Peyer's patch (tissue), 4 donors: Measurements from ENCODE around the gene COPS2. TPM values are rescaled to one million over a fixed set of nuclear protein-coding genes. Genes with fewer than 3 reads are reported as not detected.
"Not testable (repeated sequence)": the region's sequence is repeated elsewhere in the genome, so short reads cannot be mapped to it uniquely, and the experiment has no call there.

Experiments
- DNase-seq, 3 donors: peaks; one replicate each; pipeline ENCODE4 v3.0.0-alpha.2; 2017 to 2019
- H3K27ac ChIP-seq, 4 donors: fragments of 200-600 bp; sonication (generic); one replicate each; pipeline ENCODE4 v1.5.1; 2016 to 2019
- H3K27me3 ChIP-seq, 2 donors: fragments of 200-600 bp; sonication (generic); one replicate each; pipeline ENCODE4 v1.5.1; 2019
- H3K36me3 ChIP-seq, 3 donors: fragments of 200-600 bp; sonication (generic); one replicate each; pipeline ENCODE4 v1.5.1; 2016 to 2019
- H3K4me1 ChIP-seq, 4 donors: fragments of 200-600 bp; sonication (generic); one replicate each; pipeline ENCODE4 v1.5.1; 2016 to 2019
- H3K4me3 ChIP-seq, 4 donors: fragments of 200-600 bp; sonication (generic); 1 replicate in 3 of 4; 2 replicates in 1 of 4; pipeline ENCODE4 v1.5.1; 2016 to 2019; ENCODE audit warnings: mild to moderate bottlenecking in 1 of 4
- H3K9me3 ChIP-seq, 4 donors: fragments of 200-600 bp; sonication (generic); one replicate each; pipeline ENCODE4 v1.5.1; 2016 to 2019; ENCODE audit warnings: mild to moderate bottlenecking in 1 of 4
- CTCF ChIP-seq, 6 experiments: fragments of 450-650 bp in 4 of 6; fragments of 200-600 bp in 2 of 6; sonication (generic) in 1 of 6; IDR thresholded peaks; one replicate each; pipeline ENCODE4 v1.5.1; 2017 to 2019; ENCODE audit warnings: antibody characterized with exemption in 6 of 6, mild to moderate bottlenecking in 3 of 6, moderate library complexity in 1 of 6
- POLR2A ChIP-seq, 2 donors: fragments of 450-650 bp; IDR thresholded peaks; one replicate each; pipeline ENCODE4 v1.5.1; 2017; ENCODE audit warnings: antibody characterized with exemption in 2 of 2, mild to moderate bottlenecking in 2 of 2, moderate library complexity in 2 of 2
- total RNA-seq, 4 donors: library from RNA; depleted of rRNA; stranded (reverse); fragments of >200 nt; gene quantifications; one replicate each; pipeline ENCODE4 v1.1.0, GENCODE V29; 2016

Gene COPS2
- total RNA-seq, 4 donors from 2014 or later = 31.5 to 50.6 (median 39.0) TPM

- TF ChIP-seq POLR2A (IDR thresholded peaks at IDR 0.05) (no peak), CTCF (IDR thresholded peaks at IDR 0.05) (no peak)
- no peak overlapping the region for H3K4me3 ChIP-seq
- no peaks in the 10 kb centered on the region for H3K36me3 ChIP-seq
- H3K4me1 ChIP-seq = no peaks in the 10 kb centered on the region
- no peaks in the 10 kb centered on the region for H3K27me3 ChIP-seq
- DNase-seq = no peak
- no peak overlapping the region for H3K27ac ChIP-seq
- no peaks in the 10 kb centered on the region for H3K9me3 ChIP-seq
Measured at GRCh38 chr15:49190586-49190985, 35.2 kb upstream of the COPS2 start.

GRCh38 chr15:49189631-49190030 is 34.2 kb upstream of the COPS2 start:
- no peak overlapping the region for H3K27ac ChIP-seq
- no peaks in the 10 kb centered on the region for H3K4me1 ChIP-seq
- TF ChIP-seq POLR2A (IDR thresholded peaks at IDR 0.05) (no peak), CTCF (IDR thresholded peaks at IDR 0.05) (no peak)
- no peaks in the 10 kb centered on the region for H3K27me3 ChIP-seq
- no peaks in the 10 kb centered on the region for H3K9me3 ChIP-seq
- no peak for DNase-seq
- no peaks in the 10 kb centered on the region for H3K36me3 ChIP-seq
- H3K4me3 ChIP-seq = no peak overlapping the region

- Histone ChIP-seq H3K9me3 (no peaks in the 10 kb centered on the region), H3K4me1 (no peaks in the 10 kb centered on the region), H3K27me3 (no peaks in the 10 kb centered on the region), H3K4me3 (no peak overlapping the region), H3K27ac (no peak overlapping the region), H3K36me3 (no peaks in the 10 kb centered on the region)
- DNase-seq = no peak
- TF ChIP-seq POLR2A (IDR thresholded peaks at IDR 0.05) (no peak), CTCF (IDR thresholded peaks at IDR 0.05) (no peak)
Measured at GRCh38 chr15:49188933-49189332, 33.5 kb upstream of the COPS2 start.

GRCh38 chr15:49187549-49188245 is 32.3 kb upstream of the COPS2 start:
- H3K36me3 ChIP-seq = no peaks in the 10 kb centered on the region
- no peak overlapping the region for H3K4me3 ChIP-seq
- DNase-seq = no peak
- no peaks in the 10 kb centered on the region for H3K4me1 ChIP-seq
- TF ChIP-seq POLR2A (IDR thresholded peaks at IDR 0.05) = no peak
- TF ChIP-seq CTCF (IDR thresholded peaks at IDR 0.05) = no peak
- H3K9me3 ChIP-seq = no peaks in the 10 kb centered on the region
- no peak overlapping the region for H3K27ac ChIP-seq
- no peaks in the 10 kb centered on the region for H3K27me3 ChIP-seq

DNA sequence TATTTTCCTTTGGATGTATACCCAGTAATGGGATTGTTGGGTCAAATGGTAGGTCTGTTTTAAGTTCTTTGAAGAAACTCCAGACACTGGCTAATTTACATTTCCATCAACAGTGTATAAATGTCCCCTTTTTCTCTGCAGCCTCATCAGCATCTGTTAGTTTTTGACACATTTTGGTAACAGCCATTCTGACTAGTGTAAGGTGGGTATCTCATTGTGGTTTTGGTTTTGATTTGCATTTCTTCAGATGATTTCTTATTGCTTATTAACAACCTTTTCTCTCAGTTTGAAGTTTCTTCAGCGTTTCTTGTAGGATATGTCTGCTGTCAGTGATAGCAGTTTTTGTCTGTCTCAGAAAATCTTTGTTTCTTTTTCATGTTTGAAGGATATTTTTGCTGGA is 30.1 kb upstream of the COPS2 start:
- TF ChIP-seq POLR2A (IDR thresholded peaks at IDR 0.05) (no peak), CTCF (IDR thresholded peaks at IDR 0.05) (no peak)
- Histone ChIP-seq H3K27ac (no peak overlapping the region), H3K4me3 (no peak overlapping the region), H3K27me3 (no peaks in the 10 kb centered on the region), H3K36me3 (no peaks in the 10 kb centered on the region), H3K9me3 (no peaks in the 10 kb centered on the region), H3K4me1 (no peaks in the 10 kb centered on the region)
- DNase-seq = no peak

DNA sequence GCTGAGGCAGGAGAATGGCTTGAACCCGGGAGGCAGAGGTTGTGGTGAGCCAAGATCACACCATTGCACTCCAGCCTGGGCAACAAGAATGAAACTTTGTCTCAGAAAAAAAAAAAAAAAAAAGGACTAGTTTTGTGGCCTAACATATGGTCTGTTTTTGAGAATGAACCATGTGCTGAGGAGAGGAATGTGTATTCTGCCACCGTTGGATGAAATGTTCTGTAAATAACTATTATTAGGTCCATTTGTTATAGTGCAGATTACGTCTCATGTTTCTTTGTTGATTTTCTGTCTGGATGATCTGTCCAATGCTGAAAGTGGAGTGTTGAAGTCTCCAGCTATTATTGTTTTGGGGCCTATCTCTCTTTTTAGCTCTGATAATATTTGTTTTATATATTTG is 28.3 kb upstream of the COPS2 start:
- not testable (repeated sequence) for H3K27ac ChIP-seq, H3K36me3 ChIP-seq, DNase-seq, H3K27me3 ChIP-seq, H3K4me1 ChIP-seq, H3K4me3 ChIP-seq, H3K9me3 ChIP-seq
